GM19463 (cell line): Measurements from ENCODE around the gene SEC14L3.

Source experiments
- ATAC-seq: cut with Tn5 transposase; IDR thresholded peaks from one replicate; pipeline ENCODE4 v1.9.1; 2021; ENCODE audit warnings: mild to moderate bottlenecking, moderate library complexity; ENCODE audit not compliant: unreplicated experiment

SEC14L3 gene

DNA sequence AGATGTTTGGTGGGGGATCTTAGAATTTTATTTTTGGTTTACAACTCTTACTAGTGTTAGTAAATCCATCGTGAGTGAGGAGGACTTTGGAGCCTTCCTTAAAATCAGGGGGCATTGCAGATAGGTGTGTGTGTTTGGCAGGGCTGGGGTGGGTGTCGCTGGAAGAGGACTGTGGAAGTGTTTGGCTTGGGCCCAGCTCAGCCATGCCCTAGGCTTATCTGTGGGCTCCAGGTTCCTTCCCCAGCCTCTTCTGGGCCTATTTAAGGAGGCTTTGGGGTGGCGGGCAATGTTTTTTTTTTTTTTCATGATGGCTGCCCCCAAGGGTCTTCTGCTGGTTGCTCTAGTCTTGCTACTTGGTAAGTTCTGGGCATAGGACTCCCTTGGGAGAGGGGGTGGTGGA is 24.2 kb downstream of the SEC14L3 start:
- ATAC-seq: no peak

DNA sequence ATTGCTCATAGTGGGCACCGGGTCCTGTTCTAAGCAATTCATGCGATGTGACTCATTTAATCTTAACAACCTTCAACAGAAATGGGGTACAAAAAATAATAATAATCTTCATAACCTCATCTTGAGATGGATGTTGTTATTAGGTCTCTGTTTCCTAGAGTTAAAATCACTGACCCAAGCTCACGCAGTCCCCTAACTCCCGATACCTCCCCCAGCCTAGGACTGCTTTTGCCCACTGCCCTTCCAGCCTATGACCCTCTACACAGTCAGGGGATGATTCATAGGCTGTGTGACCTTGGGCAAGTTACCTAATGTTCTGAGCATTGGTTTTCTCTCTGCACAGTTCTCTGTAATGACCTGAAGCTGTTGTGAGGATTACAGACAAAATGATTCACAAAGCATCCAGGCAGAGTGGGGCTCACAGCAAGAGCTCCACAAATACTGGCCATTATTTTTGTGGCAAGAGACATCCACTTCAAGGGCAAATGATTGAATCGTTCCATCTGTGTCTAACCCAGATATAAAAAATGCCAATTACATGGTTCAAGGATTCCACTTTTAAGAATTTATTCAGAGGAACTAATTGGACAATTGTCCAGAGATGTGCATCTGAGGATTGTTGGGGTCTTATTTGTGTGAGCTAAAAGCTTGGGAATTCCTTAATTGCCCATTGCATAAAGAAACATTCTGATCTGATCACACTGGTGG is 26.2 kb downstream of the SEC14L3 start:
- no peak for ATAC-seq

- no peak for ATAC-seq
Measured at GRCh38 chr22:30444632-30445437, 27.0 kb downstream of the SEC14L3 start.

DNA sequence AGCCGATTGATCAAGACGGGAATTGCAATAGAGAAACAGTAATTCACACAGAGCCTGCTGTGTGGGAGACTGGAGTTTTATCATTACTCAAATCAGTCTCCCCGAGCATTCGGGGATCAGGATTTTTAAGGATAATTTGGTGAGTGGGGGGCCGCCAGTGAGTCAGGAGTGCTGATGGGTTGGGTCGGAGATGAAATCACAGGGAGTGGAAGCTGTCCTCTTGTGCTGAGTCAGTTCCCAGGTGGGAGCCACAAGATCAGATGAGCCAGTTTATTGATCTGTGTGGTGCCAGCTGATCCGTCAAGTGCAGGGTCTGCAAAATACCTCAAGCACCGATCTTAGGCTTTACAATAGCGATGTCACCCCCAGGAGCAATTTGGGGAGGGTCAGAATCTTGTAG is 30.7 kb downstream of the SEC14L3 start:
- ATAC-seq: no peak

DNA sequence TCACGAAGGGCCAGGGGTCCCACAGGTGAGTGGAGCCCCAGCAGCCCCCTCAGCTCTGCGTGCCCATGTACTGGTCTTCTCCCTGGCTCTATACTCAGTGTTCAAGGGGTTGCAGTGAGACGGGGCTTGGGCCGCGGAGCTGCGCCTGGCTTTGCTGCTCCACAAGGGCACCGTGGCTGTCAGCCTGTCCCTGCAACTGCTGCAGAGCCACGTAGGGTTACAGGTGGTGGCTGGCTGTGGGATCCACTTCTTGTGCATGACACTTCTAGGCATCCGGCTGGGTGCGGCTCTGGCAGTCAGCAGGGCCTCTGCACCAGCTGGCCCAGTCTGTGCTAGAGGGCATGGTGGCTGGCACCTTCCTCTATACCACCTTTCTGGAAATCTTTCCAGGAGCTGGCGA is 32.0 kb downstream of the SEC14L3 start:
- no peak for ATAC-seq

DNA sequence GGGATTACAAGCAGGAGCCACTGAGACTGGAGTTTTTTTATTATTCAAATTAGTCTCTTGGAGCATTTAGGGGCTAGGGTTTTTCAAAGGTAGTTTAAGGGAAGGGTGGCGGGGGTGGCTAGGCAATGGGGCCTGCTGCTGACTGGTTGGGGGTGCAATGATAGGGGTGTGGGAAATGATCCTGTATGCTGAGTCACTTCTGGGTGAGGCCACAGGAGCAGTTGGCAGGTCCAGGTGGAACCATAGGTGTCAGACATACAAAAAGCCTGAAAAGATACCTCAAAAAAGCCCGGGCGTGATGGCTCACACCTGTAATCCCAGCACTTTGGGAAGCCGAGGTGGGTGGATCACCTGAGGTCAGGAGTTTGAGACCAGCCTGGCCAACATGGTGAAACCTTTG is 32.6 kb downstream of the SEC14L3 start:
- no peak for ATAC-seq

DNA sequence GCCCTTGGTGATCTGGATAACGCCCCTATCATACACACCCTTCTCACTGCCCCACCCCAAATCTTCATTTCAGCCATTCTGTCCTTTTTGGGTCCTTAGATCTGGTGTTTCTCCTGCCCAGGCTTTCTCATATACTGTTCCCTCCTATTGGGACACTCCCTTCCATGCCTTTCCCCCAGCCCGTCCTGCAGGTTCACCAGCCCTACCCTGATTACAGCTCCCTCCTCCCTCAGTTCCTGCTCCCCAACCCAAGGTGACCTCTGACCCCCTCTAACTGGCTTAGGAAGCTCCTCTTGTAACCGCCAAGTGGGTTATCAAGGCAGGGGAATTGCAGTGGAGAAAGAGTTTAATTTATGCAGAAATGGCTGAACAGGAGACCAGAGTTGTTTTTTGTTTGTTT is 33.3 kb downstream of the SEC14L3 start:
- no peak for ATAC-seq

DNA sequence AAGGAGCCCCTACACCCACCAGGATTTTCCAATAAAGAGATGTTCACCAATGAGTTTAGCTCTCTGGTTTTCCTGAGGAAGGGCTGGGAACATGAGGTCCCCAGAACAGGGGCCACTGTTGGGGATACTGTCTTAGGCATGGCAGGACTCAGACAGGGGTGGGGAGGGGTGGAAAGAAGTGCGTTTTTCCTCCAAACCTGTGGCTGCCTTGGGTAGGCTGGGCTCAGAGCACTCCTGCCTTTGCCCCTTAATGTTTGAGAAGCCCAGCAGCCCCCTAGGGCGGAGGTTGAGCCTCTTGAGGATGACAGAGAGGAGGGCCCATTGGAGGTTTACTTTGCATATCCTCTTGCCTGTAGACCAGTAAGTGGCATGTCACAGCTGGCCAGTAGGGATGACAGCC is 35.6 kb downstream of the SEC14L3 start:
- no peak for ATAC-seq

- ATAC-seq: no peak
Measured at GRCh38 chr22:30435674-30436126, 36.1 kb downstream of the SEC14L3 start.

DNA sequence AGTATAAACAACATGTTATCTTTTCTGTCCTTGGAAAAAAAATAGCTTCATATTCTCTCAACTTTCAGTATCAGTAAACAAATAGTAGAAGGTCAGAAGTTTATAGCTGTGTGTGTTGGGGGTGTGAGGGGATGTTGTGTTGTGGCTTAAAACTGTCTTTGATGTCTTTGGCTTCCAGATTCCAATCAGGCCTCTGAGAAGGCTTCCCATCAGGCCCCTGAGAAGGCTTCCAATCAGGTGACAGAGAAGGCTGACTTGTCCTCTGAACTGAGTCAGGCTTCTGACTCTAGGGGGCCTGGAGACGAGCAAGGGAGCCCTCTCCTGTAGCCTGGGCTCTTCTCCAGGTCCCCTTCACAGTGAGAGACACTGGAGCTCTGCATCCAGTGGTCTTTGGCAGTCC is 37.0 kb downstream of the SEC14L3 start:
- no peak for ATAC-seq

- no peak for ATAC-seq
Measured at GRCh38 chr22:30433773-30434172, 38.0 kb downstream of the SEC14L3 start.

- no peak for ATAC-seq
Measured at GRCh38 chr22:30433227-30433626, 38.6 kb downstream of the SEC14L3 start.

DNA sequence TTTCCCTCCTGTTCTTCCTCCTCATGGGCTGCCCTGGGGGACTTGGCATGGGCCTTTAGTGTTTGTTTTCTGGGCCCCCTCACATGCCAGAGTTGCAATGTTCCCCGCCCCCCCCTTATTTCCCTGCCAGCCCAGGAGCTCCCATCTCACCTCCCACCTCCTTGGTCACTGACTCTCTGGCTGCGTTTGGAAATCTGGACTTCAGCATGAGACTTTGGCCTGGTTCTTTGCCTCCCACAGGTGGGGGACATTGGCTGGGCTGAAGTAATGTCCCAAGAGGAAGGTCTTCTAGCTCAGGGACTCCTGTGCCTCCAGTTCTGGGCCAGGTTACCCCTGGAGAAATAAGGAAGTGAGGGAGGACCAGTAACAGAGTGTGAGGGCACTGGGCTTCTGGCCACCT is 39.3 kb downstream of the SEC14L3 start:
- ATAC-seq: no peak

- ATAC-seq: no peak
Measured at GRCh38 chr22:30432096-30432495, 39.7 kb downstream of the SEC14L3 start.

GRCh38 chr22:30430933-30431332 is 40.9 kb downstream of the SEC14L3 start:
- ATAC-seq: no peak

- ATAC-seq: no peak
Measured at GRCh38 chr22:30429887-30430286, 41.9 kb downstream of the SEC14L3 start.

- ATAC-seq: no peak
Measured at GRCh38 chr22:30427871-30428270, 43.9 kb downstream of the SEC14L3 start.

GRCh38 chr22:30426388-30427353 is 45.1 kb downstream of the SEC14L3 start:
- no peak for ATAC-seq

DNA sequence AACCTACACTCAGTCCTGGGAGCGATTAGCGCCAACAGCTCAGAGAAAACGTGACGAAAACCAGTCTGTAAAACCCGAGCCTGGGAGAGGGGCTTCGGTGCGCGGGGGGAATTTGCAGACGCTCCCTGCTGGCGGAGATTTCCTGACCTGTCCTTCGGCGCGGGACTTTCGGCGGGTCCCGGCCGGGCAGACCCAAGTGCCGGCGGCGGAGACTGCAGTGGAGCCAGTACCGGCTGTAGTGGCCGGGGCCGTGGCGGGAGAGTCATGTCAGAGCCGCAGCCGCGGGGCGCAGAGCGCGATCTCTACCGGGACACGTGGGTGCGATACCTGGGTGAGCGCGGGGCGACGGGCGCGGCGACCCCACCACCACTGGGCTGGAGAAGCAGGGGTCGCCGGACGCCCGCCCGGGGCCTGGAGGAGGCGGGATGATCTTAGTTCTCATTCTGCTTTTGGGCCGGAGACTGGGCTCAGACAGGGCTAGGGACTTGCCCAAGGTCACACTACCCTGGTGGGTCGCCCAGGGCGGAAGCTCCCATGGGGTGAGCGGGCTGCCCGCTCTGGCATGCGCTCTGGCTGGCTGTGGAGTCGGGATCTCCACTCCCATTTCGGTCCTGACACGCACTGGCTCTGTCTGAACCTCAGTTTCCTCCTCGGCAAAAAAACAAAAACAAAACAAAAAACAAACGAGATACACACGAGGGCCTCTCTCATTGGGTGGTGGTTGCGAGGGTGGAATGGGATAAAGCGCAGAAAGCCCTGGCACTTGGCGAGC is 46.0 kb downstream of the SEC14L3 start, which contains the start of gene MTFP1:
Gene MTFP1, plus strand, starts transcription at position 153 of the 772 bp plus-strand sequence. Its CDS starts 112 bp downstream, at position 265.
- ATAC-seq: no peak

DNA sequence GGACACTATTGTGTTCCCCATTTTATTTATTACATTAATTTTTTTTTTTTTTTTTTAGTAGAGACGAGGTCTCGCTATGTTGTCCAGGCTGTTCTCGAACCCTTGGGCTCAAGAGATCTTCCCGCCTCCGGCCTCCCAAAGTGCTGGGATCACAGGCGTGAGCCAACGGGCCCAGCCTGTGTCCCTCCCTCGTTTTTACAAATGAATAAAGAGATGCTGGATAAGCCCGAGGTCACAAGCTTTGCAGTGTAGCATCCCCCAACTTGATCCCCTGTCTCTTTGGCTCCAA is 46.5 kb downstream of the SEC14L3 start:
- ATAC-seq: no peak
